Sigmoid colon (tissue), 4 donors: ENCODE data around the gene NTRK3.

Experiments used
- CTCF ChIP-seq, 4 experiments: fragments of 450-650 bp in 3 of 4; fragments of 200-600 bp in 1 of 4; IDR thresholded peaks; one replicate each; pipeline ENCODE4 v1.5.1; 2016 to 2019; ENCODE audit warnings: antibody characterized with exemption in 4 of 4, mild to moderate bottlenecking in 3 of 4, moderate library complexity in 2 of 4
- POLR2A ChIP-seq, 2 donors: fragments of 450-650 bp; IDR thresholded peaks; one replicate each; pipeline ENCODE4 v1.6.1; 2016; ENCODE audit warnings: antibody characterized with exemption in 2 of 2, mild to moderate bottlenecking in 2 of 2, moderate library complexity in 2 of 2
- POLR2AphosphoS5 ChIP-seq, 4 donors: sonication (generic); formaldehyde crosslinking; IDR thresholded peaks; one replicate each; pipeline ENCODE4 v1.6.1; 2017; ENCODE audit warnings: antibody characterized with exemption in 4 of 4

GRCh38 chr15:88017753-88018152, 238.8 kb downstream of the NTRK3 start:
- TF ChIP-seq CTCF (IDR thresholded peaks at IDR 0.05): no peak
- TF ChIP-seq POLR2A (IDR thresholded peaks at IDR 0.05): no peak
- TF ChIP-seq POLR2AphosphoS5 (IDR thresholded peaks at IDR 0.05): no peak
